ENCODE data around the gene ZNF23.
"Not testable (repeated sequence)": the region's sequence is repeated elsewhere in the genome, so short reads cannot be mapped to it uniquely, and the experiment has no call there.

ZNF23 gene

GRCh38 chr16:71461686-71462648 is at the start of gene ZNF23:
TSS of gene ZNF23 (minus strand) at chr16:71462247. CDS start at chr16:71456796, 5,451 bp downstream.
- DNase-seq = peak; percentile 3

- DNase-seq = no peak
These were observed 45.0 kb upstream of the ZNF23 start for GRCh38 chr16:71507061-71507460.

DNA sequence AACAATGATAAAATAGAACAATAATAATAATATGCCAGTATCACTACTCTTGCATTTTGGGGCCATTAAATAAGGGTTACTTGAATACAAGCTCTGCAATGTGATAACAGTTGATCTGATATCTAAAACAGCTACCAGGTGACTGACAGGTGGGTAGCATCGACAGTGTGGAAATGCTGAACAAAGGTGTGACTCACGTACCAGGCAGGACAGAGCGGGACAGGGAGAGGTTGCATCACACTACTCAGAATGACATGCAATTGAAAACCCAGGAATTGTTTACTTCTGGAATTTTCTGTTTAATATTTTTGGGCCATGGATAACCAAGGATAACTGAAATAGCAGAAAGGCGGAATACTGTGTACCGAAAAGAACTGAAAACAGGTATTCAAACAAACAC is 42.9 kb upstream of the ZNF23 start:
- no peak for DNase-seq

GRCh38 chr16:71504051-71504450 is 42.0 kb upstream of the ZNF23 start:
- not testable (repeated sequence) for DNase-seq

DNA sequence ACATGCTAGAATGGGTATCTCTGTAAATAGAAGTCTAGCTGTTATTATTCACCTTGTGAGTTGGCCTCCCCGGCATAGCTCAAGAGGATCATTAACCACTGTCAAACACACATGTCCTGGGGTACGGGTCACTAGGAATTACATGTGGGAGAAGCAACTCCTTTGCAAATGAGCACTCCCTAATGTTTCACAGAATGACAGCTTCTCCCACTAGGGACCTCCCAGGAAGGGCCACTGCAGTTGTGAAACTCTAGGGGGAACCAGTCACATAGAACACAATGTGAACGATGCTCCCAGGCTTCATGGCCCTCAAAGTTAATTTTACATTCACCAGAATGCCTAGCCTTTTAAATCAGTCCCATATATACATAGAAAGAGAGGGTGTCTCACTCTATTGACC is 39.5 kb upstream of the ZNF23 start:
- no peak for DNase-seq

GRCh38 chr16:71500964-71501363 is 38.9 kb upstream of the ZNF23 start:
- DNase-seq = no peak

GRCh38 chr16:71499775-71500364 is 37.8 kb upstream of the ZNF23 start:
- peak; percentile 1 for DNase-seq

DNA sequence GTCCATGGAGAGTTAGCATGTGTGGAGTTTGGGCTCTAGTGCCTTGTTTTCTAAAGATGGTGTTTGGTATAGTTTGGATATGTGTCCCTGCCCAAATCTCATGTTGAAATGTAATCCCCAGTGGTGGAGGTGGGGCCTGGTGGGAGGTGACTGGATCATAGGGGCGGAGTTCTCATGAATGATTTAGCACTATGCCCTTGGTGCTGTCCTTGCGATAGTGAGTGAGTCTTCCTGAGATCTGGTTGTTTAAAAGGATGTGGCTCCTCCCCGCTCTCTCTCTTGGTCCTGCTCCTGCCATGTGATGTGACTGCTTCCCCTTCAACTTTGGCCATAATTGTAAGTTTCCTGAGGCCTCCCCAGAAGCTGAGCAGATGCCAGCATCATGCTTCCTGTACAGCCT is 36.0 kb upstream of the ZNF23 start:
- DNase-seq = no peak

- no peak for DNase-seq
These were observed 31.2 kb upstream of the ZNF23 start for GRCh38 chr16:71493213-71493612.

GRCh38 chr16:71492786-71493185 is 30.7 kb upstream of the ZNF23 start:
- DNase-seq = no peak

DNA sequence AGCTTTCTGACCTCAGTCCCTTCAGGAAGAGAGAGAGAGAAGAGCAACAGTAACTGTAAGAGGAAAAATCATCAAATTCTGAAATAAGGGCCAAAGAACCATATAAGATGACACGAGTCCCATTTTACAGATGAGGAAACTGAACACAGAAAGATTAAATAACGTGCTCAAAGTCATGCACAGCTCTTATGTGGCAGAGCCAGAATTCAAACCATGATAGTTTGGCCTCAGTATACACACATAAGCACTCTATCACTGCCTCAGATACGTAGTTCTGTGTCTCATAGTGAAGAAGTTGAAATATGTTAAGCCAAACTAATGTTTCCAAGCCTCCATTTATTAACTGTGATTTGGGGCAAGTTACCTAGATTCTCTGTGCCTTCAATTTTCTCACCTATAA is 29.0 kb upstream of the ZNF23 start:
- no peak for DNase-seq

DNA sequence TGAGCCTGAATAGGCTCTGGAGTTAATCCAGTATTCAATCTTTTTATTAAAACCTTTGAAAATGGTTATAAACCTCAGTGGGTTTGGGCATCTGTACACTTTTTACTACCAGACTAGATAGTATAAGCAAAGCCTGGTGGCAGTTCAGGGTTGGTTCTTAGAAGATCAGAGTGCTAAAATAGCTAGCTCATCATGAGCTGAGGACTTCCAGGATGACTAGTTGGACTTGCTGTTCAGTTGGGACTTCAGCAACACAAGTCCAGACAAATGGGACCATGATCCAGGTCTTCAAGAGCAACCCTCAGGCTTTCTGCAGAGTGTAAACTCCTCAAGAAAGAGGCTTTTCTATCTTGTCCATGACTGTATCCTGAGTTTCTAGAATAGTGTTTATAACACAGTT is 28.3 kb upstream of the ZNF23 start:
- DNase-seq = no peak

DNA sequence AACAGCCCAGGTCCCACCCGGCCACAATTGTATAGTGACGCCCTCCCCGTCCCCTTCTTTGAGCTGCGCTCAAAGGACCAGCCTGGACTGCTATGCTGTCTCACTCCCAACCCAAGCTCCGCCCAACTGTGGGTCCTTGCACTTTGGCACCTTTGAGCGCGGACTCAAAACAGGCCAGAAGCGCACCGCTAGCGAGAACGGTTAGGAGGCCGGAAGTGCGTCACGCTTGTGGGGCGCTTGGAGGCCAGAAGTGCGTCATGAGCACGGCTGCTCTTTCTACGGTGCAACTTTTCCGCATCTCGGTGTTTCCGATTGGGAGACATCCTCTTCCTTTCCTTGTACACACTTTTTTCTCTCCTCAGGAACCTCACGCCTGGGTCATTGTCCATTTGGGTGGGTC is 27.1 kb upstream of the ZNF23 start, which contains the start of gene ZNF19:
ZNF19 (minus strand) TSS at position 203 of the 400 bp plus-strand sequence. CDS start 7,210 bp downstream, outside the sequence.
- DNase-seq = no peak

GRCh38 chr16:71484006-71484893 is 22.2 kb upstream of the ZNF23 start:
- DNase-seq = peak; percentile 52

DNA sequence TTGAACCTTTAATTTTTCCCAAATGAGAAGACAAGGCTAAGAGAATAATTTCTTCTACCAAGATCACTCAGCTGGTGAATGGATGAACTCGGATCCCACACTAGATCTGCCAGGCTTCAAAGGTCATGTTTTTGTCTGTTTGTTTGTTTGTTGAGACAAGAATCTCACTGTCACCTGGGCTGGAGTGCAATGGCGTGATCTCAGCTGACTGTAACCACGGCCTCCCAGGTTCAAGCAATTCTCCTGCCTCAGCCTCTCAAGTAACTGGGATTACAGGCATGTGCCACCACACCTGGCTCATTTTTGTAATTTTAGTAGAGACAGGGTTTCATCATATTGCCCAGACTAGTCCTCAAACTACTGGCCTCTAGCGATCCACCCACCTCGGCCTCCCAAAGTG is 20.5 kb upstream of the ZNF23 start:
- DNase-seq = no peak

- no peak for DNase-seq
These were observed 18.9 kb upstream of the ZNF23 start for GRCh38 chr16:71480956-71481355.

DNA sequence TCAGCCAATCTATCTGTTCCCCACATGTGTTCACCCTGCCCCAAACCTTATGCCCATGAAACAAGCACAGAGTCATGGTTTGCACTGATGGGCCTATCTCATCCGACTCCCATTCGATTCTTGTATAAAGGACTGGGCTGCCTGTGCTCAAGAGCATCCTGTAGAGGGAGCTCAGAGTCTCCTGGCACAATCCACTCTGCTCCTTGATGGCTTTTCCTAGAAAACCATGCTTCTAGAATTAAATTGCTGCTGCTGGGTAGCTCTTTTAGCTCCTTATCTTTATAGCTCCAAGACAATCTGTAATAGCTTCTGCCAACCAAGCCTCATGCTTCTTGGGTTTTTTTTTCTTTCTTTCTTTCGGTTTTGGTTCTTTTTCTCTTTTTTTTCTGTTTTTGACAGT is 17.4 kb upstream of the ZNF23 start:
- DNase-seq = no peak

GRCh38 chr16:71476457-71477124 is 14.5 kb upstream of the ZNF23 start:
- DNase-seq = no peak

- DNase-seq = no peak
These were observed 12.8 kb upstream of the ZNF23 start for GRCh38 chr16:71474864-71475263.

DNA sequence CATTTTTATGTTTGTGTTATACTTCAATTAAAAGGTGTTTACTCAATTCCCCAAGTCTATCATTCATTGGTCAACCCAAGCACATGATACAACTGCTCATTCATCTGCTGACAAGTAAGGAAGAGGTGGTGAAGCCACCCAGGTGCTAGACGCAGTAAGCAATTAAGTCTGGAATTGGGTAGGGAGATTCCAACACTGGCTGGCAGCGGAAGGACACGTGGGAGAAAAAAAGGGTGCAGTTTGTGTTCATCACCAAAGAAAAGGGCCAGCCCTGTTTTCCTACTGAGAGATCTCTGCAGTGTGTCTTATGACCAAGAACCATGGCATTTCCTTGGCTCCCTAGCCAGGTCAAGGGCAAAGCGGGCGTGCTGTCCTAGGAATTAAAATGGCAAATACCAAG is 11.8 kb upstream of the ZNF23 start:
- DNase-seq = no peak

DNA sequence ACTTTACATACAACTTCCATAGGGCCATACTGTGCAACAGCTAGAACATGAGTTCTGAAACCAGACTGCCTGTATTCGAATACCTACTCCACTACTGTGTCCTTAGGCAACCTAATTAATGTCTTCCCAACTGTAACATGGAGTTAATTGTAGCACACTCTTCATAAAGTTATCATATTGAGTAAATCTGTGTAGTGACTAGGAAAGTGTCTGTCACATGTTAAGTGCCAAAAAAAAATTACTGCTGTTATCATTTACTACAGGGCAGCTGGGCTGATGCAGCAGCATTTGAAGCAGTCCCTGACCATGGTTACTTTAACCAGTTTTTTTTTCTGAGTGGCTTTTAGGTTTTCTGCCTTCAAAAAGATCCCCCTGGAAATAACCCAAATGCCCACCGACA is 10.9 kb upstream of the ZNF23 start:
- DNase-seq = no peak

DNA sequence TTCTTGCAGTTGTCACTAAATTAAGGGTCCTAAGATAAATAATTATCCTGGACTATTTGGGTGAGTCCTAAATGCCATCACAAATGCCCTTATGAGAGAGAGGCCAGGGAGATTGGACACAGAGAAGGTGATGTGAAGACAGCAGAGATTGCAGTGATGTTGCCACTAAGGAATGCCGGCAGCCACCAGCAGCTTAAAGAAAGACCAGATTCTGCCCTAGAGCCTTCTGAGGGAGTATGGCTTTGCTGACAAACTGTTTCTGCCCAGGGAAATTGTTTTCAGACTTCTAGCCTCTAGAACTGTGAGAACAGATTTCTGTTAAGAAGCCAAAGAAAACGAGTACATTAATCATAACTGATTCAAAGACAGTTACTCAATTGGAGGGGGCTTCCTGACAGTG is 10.0 kb upstream of the ZNF23 start:
- no peak for DNase-seq

DNA sequence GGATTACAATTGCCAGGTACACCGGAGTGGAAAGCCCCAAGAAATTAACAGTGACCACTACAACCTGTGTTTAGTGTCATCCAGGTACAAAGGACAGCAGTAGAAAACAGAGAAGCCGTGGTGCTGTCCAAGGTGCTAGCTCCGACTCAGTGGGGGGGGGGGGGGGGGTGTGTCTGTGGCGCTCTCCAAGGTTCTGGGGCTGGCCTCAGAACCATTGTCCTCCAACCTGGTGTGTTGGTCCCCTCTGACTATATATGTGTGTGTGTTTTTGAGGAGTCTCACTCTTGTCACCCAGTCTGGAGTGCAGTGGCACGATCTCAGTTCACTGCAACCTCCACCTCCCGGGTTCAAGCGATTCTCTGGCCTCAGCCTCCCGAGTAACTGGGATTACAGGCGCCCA is 5.8 kb upstream of the ZNF23 start:
- no peak for DNase-seq
